ENCODE data around the gene ACTR3. TPM values are rescaled to one million over a fixed set of nuclear protein-coding genes. Genes with fewer than 3 reads are reported as not detected.
"Not testable (repeated sequence)": the region's sequence is repeated elsewhere in the genome, so short reads cannot be mapped to it uniquely, and the experiment has no call there.

The ACTR3 gene
- polyA plus RNA-seq, 1 donor = 108 TPM

DNA sequence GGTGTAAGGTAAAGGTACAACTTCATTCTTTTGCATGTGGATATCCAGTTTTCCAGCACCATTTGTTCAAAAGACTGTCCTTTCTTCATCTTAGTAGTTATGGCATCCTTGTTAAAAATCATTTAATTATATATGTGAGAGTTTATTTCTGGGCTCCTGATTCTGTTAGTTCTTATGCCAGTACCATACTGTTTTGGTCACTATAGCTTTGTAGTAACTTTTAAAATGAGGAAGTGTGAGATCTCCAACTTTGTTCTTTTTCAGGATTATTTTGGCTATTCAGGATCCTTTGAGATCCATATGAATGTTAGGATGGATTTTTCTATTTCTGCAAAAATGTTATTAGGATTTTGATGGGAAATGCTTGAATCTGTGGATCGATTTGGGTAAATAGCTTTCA lies 16.8 kb downstream of the ACTR3 start:
- no peak for DNase-seq

DNA sequence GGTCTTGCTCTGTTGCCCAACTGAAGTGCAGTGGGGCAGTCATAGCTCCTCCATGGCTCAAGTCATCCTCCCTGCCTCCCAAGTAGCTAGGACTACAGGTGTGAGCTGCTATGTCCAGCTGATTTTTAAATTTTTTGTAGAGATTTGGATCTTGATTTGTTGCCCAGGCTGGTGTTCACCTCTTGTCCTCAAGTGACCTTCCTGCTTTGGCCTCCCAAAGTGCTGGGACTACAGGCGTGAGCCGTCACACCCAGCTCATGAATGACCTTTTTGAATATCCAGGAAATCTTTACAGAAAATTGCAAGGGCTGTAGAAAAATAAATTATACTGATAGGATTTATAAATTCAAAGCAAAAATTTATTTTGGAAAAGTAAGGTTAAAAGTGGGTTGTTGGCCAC lies 17.4 kb downstream of the ACTR3 start:
- DNase-seq = no peak

DNA sequence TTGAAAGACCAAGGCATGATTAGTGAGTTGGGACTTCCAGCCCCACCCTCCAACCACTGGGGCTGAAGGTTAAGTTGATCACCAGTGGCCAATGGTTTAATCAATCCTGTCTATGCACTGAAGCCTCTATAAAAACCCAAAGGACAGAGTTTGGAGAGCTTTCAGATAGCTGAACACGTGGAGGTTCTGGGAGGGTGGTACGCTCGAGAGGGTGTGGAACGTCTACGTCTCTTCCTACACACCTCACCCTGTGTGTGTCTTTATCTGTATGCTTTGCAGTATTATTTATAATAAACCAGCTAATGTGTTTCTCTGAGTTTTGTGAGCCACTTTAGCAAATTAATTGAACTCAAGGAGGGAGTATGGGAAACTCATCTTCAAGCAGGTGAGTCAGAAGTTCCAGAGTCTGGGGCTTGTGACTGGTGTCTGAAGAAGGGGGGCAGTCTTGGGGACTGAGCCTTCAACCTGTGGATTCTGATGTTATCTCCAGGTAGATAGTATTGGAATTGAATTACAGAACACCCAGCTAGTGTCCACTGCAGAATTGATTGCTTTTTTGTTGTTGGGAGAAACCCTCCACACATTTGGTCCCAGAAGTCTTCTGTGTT lies 20.3 kb downstream of the ACTR3 start:
- no peak for DNase-seq

DNA sequence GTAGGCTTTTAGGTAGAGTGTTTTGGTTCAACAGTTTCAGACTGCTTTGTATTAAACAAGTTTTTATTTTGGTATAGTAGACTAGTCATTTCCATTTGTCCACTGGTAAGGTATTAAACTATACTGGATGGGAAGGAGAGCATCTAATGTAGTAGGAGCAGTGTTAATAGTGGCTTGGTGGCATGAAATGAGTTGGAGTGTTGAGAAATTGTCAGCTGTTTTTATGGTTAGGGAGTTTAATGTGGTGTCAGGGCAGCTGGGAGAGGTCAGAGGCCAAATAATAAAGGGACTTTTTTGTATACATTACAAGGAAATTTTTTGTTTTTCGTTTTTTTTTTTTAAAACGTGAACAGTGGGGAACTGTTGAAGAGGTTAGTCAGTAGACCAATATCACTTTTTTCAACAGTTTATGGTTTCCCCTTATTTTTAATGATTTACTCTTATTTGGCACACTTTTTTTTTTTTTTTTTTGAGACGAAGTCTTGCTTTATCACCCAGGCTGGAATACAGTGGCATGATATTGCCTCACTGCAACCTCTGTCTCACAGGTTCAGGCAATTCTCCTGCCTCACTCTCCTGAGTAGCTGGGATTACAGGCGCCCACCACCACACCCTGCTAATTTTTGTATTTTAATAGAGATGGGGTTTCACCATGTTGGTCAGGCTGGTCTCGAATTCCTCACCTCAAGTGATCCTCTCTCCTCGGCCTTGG lies 21.2 kb downstream of the ACTR3 start:
- DNase-seq = no peak

DNA sequence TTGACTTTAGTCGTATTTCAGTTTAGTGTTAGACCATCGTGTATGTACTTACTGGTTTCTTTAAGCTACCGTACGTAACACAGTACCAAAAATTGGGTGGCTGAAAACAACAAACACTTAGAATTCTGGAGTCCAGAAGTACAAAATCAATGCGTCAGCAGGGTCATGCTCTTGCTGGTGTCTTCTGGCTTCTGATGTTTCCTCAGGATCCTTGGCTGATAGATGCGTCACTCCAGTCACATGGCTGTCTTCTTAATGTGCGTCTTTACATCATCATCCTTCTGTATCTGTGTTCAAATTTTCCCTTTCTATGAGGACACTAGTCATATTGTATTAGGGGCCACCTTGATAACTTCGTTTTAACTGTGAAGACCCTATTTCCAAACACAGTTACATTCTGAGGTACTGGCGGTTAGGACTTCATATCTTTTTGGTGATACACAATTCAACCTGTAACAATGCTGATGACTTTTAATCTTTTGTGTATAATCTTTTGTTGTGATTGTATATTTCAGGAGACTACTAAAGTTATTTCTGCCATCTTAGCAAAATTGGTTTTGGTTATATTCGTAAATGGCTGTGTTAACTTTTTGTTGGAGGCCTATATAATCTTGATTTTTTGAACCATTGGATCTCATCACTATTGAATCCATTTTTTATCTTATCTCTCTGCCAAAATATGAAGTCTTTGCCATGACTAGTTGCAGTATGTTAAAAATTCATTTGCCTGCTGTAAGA lies 25.4 kb downstream of the ACTR3 start:
- DNase-seq = no peak

DNA sequence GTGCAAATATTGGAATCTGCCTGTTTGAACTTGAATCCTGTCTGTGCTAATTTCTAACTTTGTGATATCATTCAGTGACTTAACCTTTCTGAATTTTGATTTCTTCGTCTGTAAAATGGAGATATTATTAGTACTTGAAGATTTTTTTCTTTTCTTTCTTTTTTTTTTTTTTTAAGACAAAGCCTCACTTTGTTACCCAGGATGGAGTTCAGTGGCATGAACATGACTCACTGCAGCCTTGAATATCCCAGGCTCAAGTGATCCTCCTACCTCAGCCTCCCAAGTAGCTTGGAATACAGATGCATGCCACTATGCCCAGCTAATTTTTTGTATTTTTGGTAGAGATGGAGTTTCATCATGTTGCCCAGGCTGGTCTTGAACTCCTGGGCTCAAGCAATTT lies 28.3 kb downstream of the ACTR3 start:
- DNase-seq = no peak

DNA sequence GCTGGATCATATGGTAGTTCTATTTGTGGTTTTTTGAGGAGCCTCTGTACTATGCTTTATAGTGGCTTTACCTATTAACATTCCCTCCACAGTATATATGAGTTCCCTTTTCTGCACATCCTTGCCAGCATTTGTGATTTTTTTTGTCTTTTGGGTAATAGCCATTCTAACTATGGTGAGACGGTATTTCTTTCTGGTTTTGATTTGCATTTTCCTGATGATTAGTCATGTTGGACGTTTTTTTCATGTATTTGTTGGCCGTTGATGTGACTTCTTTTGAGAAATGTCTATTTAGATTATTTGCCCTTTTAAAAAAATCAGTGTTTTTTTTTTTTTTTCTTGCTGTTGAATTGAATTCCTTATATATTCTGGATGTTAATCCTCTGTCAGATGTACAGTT lies 31.1 kb downstream of the ACTR3 start:
- no peak for DNase-seq

DNA sequence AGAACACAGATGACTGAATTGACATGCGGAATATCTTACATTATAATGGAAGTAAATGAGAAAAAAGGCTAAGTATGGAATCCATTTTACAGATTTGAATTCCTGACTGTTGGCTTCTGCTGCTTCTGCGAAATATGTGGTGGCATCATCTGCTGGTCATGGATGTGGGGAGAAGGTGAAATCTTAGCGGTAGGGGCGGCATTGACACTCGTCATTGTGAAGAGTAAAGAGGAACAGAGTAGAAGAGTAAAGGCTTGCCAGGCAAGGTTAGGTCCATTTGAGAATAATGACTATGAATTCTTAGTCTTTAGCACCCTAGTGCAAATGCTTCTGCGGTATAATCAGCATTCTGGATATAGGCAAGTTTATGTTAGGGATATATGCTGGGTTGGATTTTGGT lies 32.4 kb downstream of the ACTR3 start:
- DNase-seq = no peak

DNA sequence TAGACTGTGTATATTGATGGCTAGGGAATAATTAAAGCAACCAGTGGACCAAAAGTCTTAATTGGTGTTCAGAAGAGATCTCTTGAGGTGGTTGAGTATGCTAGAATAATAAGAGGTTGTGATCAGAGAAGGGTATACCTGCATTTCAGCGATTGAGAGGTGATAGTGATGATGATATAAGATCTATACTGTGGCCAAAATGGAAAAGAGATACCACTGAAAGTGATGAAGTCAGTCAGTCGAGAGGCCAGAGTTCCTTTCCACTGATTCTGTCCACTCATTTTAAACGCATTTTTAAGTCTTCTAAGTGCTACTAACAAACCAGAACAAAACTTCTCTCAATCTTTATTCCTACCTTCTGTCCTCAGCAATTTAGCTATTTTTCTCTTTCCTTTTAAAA lies 32.9 kb downstream of the ACTR3 start:
- no peak for DNase-seq

DNA sequence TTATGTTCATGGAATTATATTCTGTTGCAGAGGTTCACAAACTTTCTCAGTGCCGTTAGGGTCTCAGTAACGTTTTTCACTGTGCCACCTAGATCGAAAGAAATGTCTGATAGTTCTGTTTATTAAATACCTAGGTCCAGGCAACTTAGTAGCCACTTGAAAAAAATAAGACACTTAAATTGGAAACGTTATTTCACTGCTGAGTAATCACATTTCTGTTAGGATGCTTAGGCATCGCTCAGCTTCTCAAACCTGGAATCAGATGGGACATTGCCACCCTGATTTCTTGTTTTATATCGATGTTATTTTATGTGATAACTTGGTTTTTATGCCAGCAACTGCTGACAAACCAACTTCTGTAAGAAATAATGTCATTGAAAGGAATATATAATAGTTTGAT lies 36.0 kb downstream of the ACTR3 start:
- DNase-seq = no peak

DNA sequence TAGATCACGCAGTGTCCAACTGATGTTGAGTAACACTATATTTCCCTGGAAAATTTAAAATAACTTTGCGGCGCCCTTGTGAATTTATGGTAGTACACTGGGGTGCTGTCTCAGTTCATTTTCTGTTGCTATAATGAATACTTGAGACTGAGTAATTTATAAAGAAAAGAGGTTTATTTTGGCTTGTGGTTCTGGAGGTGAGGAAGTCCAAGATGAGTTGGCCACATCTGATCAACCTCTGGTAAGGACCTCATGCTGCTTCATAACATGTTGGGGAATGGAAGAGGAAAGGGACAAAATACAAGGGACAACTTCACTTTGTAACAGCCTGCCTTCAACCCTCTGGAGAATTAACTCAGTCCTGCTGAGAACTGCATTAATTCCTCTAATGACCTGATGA lies 36.4 kb downstream of the ACTR3 start:
- DNase-seq = no peak

DNA sequence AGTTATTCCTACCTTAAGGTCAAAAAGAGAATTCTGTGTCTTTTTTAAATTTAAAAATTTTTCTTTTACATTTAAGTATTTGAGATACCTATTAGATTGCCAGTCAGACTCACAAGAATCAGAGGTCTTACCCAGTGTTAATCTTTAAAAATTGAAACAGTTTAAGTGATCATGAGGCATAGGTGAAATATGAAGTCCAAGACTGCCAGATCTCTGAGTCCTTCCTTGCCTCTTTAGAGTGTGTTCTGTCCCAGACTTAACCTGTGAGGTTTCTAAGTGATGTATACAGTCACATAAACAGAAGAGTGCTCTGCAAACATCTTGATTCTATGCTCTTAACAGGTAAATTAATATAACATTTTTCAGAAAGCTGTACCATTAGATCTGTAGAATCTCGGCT lies 40.6 kb downstream of the ACTR3 start:
- no peak for DNase-seq

DNA sequence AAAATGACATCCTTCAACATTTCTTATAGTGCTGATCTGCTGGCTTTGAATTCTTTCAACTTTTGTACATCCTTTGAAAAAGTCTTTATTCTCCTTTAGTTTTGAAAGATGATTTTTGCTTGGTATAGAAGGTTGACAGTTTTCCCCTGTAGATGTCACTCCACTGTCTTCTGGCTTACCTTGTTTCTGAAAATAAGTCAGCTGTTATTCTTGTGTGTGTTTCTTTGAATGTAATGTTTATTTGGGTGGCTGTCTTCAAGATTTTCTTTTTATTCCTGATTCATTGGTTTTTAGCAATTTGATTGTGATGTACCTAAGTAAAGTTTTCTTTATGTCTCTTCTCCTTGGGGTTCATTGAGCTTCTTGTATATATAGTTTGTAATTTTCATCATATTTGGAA lies 47.6 kb downstream of the ACTR3 start:
- DNase-seq = no peak

DNA sequence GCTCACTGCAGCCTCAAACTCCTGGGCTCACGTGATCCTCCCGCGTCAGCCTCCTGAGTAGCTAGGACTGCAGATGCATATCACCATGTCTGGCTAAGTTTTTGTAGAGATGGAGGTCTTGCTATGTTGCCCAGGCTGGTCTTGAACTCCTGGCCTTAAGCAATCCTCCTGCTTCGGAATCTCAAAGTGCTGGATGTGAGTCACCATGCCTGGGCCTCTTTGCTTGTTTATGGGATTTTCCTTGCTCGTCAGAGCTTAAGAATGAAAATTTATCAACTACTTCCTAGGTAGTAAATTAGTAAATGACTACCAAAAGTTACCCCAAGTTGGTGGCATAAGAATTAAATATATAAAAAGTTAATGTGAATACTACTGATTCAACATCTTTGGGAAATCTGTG lies 51.0 kb downstream of the ACTR3 start:
- no peak for DNase-seq

DNA sequence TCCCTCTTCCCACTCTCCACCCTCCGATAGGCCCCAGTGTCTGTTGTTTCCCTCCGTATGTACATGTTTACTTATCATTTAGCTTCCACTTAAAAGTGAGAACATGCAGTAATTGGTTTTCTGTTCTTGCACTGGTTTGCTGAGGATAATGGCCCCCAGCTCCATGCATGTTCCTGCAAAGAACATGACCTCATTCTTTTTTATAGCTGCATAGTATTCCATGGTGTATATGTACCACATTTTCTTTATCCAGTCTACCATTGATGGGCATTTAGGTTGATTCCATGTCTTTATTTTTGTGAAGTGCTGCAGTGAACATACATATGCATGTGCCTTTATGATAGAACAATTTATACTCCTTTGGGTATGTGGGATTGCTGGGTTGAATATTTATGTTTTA lies 55.9 kb downstream of the ACTR3 start:
- DNase-seq = not testable (repeated sequence)

DNA sequence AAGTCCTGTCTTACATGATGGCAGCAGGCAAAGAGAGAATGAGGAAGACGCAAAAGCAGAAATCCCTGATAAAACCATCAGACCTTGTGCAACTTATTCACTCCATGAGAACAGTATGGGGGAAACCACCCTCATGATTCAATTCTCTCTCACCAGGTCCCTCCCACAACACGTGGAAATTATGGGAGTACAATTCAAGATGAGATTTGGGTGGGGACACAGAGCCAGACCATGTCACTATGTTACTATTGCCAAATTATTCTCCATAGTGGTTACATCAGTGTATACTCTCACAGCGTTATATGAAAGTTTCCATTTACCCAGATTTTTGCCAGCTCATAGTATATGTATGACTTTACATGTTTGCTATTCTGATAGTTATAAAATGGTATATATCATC lies 61.0 kb downstream of the ACTR3 start:
- not testable (repeated sequence) for DNase-seq

DNA sequence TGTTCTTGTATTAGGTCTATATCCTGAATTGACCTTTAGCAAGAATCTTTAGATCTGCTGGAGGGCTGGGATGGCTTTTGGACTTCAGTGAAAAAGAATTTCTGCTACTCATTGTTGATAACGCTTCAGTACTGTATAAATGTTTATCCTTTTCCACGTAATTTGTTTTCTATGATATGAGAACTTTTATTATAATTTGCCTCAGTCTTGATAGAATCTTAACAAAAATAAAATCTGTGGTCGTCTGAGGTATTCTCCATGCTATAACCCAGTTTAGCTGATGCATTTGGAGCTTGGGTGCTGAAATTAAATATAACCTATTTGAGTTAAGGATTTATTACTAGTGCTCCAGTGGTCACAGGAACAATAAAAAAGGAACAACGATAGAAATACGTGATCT lies 71.1 kb downstream of the ACTR3 start:
- no peak for DNase-seq

DNA sequence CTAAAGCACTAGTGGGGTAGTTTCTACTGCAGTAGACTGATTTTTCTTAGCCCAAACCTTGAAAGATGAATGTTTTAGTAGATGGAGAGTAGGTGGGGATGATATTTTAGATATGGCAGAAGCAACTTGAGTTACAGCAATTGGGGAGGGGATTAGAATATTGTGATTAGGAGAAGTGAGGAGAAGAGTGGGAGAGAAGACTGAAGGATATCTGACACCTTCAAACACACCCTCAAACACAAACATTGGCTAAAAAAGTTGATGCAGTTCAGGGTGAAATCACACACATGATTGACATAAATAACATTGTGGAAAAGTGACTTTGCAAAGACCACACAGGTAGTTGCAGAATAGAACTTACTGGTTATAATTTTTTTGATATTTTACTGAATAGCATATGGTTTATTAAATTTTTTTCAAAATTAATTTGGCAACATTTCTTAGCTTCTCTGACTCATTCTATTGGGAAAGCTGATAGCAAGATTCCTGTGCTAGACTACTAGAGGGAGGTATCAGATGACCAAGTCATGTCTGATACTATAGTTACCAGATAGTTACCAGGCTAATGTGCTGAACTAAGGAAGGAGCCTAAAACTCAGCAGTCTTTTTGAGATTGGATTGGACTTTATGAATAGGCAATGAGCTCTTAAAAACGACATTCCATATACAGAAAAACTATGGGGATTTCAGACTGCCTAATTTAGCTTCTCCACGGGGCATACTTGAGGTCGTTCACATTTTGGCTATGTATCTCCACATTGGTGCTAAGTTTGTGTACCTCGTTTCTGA lies 73.0 kb downstream of the ACTR3 start:
- no peak for DNase-seq

DNA sequence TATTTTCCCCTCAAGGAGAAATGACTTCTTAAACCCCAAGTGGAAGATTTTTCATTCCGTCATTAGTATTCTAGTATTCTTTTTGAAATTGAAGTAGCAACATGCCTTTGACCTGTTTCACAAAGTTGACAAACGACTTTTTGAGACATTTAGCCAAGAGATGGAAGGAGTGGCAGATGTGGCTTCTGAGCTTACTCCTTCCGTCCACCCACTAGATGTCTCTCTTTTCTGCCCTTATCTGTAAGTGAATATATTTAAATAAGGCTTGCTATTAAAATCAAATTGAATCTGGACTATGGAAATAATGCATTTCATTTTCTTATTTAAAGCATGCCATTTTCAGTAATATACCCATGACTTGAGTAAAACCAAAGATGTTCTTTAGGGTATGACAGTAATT lies 74.1 kb downstream of the ACTR3 start:
- DNase-seq = no peak

DNA sequence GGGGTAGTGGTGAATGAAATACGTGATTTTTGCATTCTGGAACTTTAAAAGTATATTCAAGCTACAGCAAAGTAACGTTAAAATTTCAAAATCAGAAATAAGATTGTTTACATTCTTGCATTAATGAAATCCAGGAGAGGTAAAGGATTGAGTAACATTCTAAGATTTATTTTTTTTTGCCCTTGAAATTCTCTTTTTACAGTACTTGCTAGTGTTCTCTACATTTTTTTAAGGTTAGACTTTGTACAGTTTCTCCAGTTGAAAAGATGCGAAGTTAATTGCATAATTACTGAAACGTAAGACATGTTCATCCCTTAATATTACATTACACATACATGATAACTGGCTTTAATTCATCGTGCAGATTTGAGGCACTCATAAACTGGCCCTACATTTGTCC lies 74.5 kb downstream of the ACTR3 start:
- no peak for DNase-seq

DNA sequence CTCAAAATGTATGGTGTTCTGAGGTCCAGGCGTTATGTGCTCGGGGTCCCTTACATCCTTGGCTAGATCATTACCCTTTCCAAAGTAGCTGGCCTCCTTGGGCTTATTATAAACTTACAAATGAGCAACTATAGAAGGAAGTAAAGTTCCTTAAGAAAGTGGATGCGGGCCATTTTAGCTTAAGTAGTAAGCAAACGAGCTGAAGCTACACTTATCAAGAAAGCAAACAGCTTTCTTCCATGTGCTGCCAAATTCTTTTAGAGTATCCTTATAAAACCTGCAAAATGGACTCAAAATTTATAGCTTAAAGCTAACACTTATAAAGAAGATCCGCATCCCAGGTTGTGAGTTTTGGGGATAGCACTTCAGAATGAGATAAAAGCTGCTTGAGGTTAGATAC lies 75.3 kb downstream of the ACTR3 start:
- no peak for DNase-seq

DNA sequence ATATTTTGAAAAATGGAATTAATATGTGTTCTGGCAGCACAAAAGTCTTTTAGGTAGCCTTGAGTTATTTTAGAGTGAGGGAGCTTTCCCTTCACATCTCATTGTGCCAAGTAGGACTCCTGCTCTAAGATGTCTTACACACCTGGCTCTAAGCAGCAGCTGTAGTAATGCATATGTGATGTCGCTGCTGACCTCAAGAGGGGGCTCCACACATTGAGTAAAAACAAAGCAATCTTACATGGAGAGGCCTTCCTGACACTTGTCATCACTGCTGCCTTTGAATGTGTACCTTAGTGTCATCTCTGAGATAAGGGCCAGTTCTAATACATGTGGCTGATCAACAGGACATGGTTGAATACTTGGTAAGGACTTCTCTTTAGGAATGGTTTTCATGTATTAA lies 75.8 kb downstream of the ACTR3 start:
- no peak for DNase-seq

DNA sequence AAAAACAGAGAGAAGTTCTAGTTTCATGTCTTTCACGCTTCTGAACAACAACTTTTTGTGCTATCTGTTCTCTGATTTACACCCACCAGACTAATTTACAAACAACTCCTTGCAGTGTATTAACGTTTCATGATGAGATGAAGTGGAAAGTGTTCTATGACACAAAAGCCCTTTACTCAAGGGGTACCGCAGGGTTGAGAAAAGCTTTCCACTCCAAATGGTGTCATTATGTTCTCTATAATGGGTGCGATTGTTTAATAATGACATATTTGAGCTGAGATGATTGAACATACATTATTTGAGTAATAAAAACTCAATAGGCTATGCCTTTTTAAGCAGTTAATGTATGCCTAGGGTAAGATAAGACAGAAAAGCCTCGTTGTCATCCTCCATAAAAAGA lies 76.3 kb downstream of the ACTR3 start:
- no peak for DNase-seq
